NCI-H1417 treated with DMSO at 0.1 percent for 48 hours (cell line): ENCODE results near the gene TNFRSF12A.
"Not testable (repeated sequence)": the region's sequence is repeated elsewhere in the genome, so short reads cannot be mapped to it uniquely, and the experiment has no call there.

Source experiments
- DNase-seq: peaks from one replicate; lab custom pipeline; 2025; lab: John Stamatoyannopoulos, UW

The TNFRSF12A gene

DNA sequence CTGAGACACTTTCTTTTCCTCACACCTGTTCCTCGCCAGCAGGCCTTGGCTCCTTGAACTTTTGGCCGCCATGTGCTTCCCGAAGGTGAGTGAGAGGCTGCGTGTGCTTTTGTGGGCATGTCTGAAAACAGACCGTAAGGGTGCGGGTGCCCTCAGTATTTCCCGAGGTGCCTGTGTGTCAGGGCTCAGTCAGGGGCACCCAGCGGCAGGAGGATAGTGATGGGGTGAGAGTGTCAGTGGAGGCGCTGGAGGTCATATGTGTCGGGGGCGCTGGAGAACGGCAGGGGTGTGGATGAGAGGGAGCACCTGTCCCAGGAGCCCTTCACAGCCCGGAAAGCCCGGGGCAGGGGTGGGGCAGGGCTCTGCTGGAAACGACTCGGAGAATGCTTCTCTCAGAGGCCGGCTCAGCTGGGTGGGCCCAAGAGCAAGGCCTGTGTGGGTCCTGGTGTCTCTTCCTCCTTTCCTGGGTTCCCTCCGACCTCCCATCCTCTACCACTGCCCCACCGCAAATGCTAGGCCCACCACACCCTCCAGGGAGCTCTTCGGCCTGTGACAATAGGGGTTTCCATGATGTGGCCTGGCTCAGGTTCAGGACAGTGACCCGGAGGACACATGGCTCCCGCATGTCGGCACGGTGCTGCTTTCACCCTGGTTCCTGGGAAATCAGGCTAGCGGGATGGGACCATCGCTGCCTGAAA lies 45.7 kb downstream of the TNFRSF12A start:
- DNase-seq, result no peak

DNA sequence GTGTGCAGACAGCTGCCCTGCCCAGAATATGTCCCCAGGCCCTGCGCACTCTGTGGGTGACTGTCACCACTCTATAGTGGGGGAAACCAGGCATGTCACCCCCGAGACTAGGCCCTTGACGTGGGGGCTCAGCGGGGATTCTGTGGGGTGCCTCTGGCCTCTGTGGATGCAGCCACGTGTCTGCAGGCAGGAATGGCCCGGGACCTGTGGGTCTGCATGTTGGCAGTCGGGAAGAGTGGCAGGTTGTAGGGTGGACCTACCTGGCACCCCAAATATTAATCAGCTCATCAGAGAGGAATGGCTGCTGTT lies 46.2 kb downstream of the TNFRSF12A start:
- no peak for DNase-seq

DNA sequence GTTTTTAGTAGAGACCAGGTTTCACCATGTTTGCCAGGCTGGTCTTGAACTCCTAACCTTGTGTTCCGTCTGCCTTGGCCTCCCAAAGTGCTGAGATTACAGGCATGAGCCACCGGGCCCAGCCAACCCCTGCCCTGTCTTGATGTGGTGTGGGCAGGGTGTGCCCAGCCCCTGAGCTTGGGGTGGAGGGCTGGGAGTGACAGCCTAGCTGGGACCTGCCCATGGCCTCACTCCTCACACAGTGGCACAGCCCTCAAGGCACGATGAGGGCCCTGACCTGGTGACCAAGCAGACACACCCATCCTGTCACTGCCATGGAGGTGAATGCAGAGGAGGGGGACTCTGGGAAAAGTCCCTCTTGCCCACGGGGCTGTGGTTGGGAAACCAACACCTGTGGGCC lies 48.3 kb downstream of the TNFRSF12A start:
- no peak for DNase-seq

DNA sequence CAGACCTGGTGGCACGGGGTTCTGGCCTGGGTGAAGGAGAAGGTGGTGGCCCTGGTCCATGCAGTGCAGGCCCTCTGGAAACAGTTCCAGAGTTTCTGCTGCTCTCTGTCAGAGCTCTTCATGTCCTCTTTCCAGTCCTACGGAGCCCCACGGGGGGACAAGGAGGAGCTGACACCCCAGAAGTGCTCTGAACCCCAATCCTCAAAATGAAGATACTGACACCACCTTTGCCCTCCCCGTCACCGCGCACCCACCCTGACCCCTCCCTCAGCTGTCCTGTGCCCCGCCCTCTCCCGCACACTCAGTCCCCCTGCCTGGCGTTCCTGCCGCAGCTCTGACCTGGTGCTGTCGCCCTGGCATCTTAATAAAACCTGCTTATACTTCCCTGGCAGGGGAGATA lies 49.0 kb downstream of the TNFRSF12A start:
- not testable (repeated sequence) for DNase-seq

DNA sequence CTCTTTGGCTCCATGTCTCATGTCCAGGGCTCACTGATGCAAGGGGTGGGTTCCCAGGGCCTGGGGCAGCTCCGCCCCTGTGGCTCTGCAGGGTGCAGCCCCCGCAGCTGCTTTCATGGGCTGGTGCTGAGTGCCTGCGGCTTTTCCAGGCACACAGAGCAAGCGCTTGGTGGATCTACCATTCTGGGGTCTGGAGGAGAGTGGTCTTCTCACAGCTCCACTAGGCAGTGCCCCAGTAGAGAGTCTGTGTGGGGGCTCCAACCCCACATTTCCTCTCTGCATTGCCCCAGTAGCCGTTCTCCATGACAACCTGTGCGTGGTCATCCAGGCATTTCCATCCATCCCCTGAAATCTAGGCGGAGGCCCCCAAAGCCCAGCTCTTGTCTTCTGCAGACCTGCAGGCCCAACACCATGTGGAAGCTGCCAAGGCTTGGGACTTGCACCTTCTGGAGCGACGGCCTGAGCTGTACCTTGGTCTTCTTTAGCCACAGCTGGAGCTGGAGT lies 50.5 kb downstream of the TNFRSF12A start:
- no peak for DNase-seq

DNA sequence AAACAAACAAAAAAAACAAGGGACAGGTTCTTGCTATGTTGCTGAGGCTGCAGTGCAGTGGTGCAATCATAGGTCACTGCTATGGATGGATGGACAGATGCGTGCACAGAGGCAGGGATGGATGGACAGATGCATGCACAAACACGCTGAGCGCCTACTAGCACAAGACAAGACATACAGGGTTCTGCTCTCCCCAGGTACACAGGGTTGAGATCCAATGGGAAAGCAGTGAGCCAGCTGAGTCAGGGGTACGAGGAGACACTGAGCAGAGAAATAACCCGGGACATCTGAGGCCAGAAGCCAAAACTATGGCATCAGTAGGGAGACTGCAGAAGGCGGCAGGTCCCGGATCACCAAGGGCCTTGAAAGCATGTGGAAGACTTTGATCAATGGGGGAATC lies 51.5 kb downstream of the TNFRSF12A start:
- DNase-seq, result no peak
